GM12878 (cell line): ENCODE data around the gene LRTM1. TPM values are rescaled to one million over a fixed set of nuclear protein-coding genes. Genes with fewer than 3 reads are reported as not detected.

ENCODE experiments used
- ATAC-seq: fragments of 200-7000 bp; cut with Tn5 transposase; 3 replicates; pipeline ENCODE4 v1.9.1; 2020; ENCODE audit warnings: mild to moderate bottlenecking, moderate library complexity
- BruUV-seq: library from RNA; stranded (reverse); fragments of 400-500 nt; replicated peaks from 2 replicates; lab custom pipeline; 2021; lab: Mats Ljungman, UMichigan
- CTCF ChIA-PET: fragments of 300-600 bp; sonication (Branson Sonifier 250); formaldehyde crosslinking; extraction: SDS; loops from one replicate; lab custom pipeline; 2021; ENCODE audit warnings: inconsistent platforms; lab: Yijun Ruan, JAX
- POLR2A ChIA-PET: fragments of 350-600 bp; formaldehyde crosslinking; extraction: SDS; loops from one replicate; lab custom pipeline; 2021; ENCODE audit warnings: inconsistent platforms; lab: Charles Lee
- RAD21 ChIA-PET: fragments of 300-600 bp; sonication (Branson Sonifier 250); formaldehyde crosslinking; loops from one replicate; lab custom pipeline; 2023; ENCODE audit warnings: antibody characterized with exemption; ENCODE audit not compliant: unreplicated experiment; lab: Charles Lee
- SMC1A ChIA-PET: fragments of 300-600 bp; sonication (Branson Sonifier 250); formaldehyde crosslinking; loops from one replicate; lab custom pipeline; 2023; ENCODE audit not compliant: unreplicated experiment, uncharacterized antibody; lab: Charles Lee
- DNase-seq: peaks from one replicate; pipeline ENCODE4 v3.0.0-alpha.2; 2011; ENCODE audit warnings: low read depth, low spot score
- FAIRE-seq: peaks from 3 replicates; lab custom pipeline; 2011; peaks lifted over from hg19 to GRCh38; lab: Jason Lieb, UNC
- H2AFZ ChIP-seq: 2 replicates; pipeline ENCODE4 v1.6.0; 2011; ENCODE audit warnings: low read depth, low read length, control low read depth; ENCODE audit not compliant: control insufficient read depth
- H3K27ac ChIP-seq: 2 replicates; pipeline ENCODE4 v1.5.1; 2011; ENCODE audit warnings: control low read depth; ENCODE audit not compliant: control insufficient read depth, insufficient read depth
- H3K27me3 ChIP-seq, 2 experiments: replicated peaks in 1 of 2; 2 replicates each; pipeline versions ENCODE4 v1.6.0 to v1.6.1; 2011; ENCODE audit warnings: low read length in 1 of 2; ENCODE audit not compliant: control insufficient read depth in 2 of 2, insufficient read depth in 2 of 2
- H3K36me3 ChIP-seq, 2 experiments: 2 replicates each; pipeline ENCODE4 v1.5.1; 2011; ENCODE audit warnings: low read length in 1 of 2; ENCODE audit not compliant: control insufficient read depth in 2 of 2, insufficient read depth in 2 of 2
- H3K4me1 ChIP-seq: 2 replicates; pipeline ENCODE4 v1.6.1; 2011; ENCODE audit warnings: mild to moderate bottlenecking, low read length, moderate library complexity, mixed read lengths; ENCODE audit not compliant: control insufficient read depth, insufficient read depth
- H3K4me2 ChIP-seq: 2 replicates; pipeline ENCODE4 v1.6.0; 2011; ENCODE audit warnings: control low read depth; ENCODE audit not compliant: control insufficient read depth, insufficient read depth
- H3K4me3 ChIP-seq: fragments of 200-600 bp; sonication (generic); 2 replicates; pipeline ENCODE4 v1.5.1; 2016
- H3K79me2 ChIP-seq: 2 replicates; pipeline ENCODE4 v1.6.0; 2011; ENCODE audit warnings: low read length; ENCODE audit not compliant: control insufficient read depth, insufficient read depth
- H3K9ac ChIP-seq: 2 replicates; pipeline ENCODE4 v1.8.0; 2011; ENCODE audit warnings: low read length, control low read depth, mixed read lengths; ENCODE audit not compliant: control insufficient read depth, insufficient read depth
- H3K9me3 ChIP-seq: replicated peaks from 3 replicates; pipeline ENCODE4 v1.5.1; 2011; ENCODE audit warnings: mild to moderate bottlenecking, low read length; ENCODE audit not compliant: control insufficient read depth, insufficient read depth
- H4K20me1 ChIP-seq: 2 replicates; pipeline ENCODE4 v1.6.0; 2011; ENCODE audit not compliant: control insufficient read depth, insufficient read depth
- ATF2 ChIP-seq: IDR thresholded peaks from 2 replicates; pipeline ENCODE4 v1.6.1; 2012; ENCODE audit warnings: low read length, inconsistent platforms
- CHD1 ChIP-seq: IDR thresholded peaks from 2 replicates; pipeline ENCODE4 v1.6.1; 2012; ENCODE audit warnings: low read depth, low read length, improper control_type of control experiment
- CHD4 ChIP-seq: fragments of 200-600 bp; sonication (generic); IDR thresholded peaks from 2 replicates; pipeline ENCODE4 v1.6.1; 2016; ENCODE audit warnings: mild to moderate bottlenecking
- GATAD2B ChIP-seq: fragments of 450-650 bp; conservative IDR thresholded peaks from 2 replicates; pipeline ENCODE4 v1.6.1; 2017; ENCODE audit warnings: low read depth, mild to moderate bottlenecking, moderate library complexity
- HDAC6 ChIP-seq: fragments of 200-600 bp; sonication (generic); IDR thresholded peaks from one replicate; pipeline ENCODE4 v1.8.0; 2017; ENCODE audit warnings: antibody characterized with exemption; ENCODE audit not compliant: unreplicated experiment
- MXI1 ChIP-seq: fragments of 150-350 bp; IDR thresholded peaks from 2 replicates; pipeline ENCODE4 v1.6.1; 2011; ENCODE audit warnings: low read depth, mild to moderate bottlenecking, inconsistent platforms, low read length, improper control_type of control experiment
- NFXL1 ChIP-seq: fragments of 450-650 bp; IDR thresholded peaks from 2 replicates; pipeline ENCODE4 v1.6.1; 2017; ENCODE audit warnings: antibody characterized with exemption, mild to moderate bottlenecking, borderline replicate concordance
- RB1 ChIP-seq: fragments of 450-650 bp; formaldehyde crosslinking; IDR thresholded peaks from 2 replicates; pipeline ENCODE4 v1.6.1; 2017; ENCODE audit warnings: mild to moderate bottlenecking, borderline replicate concordance
- SIN3A ChIP-seq: IDR thresholded peaks from 2 replicates; pipeline ENCODE4 v1.6.1; 2012; ENCODE audit warnings: low read depth, low read length, improper control_type of control experiment
- SMARCA5 ChIP-seq: fragments of 450-650 bp; IDR thresholded peaks from 2 replicates; pipeline ENCODE4 v1.6.1; 2017; ENCODE audit warnings: mild to moderate bottlenecking
- SMC3 ChIP-seq: IDR thresholded peaks from 2 replicates; pipeline ENCODE4 v1.6.1; 2011; ENCODE audit warnings: low read length, improper control_type of control experiment, borderline replicate concordance
- TCF12 ChIP-seq: IDR thresholded peaks from 2 replicates; pipeline ENCODE4 v1.6.1; 2011; ENCODE audit warnings: low read depth, mild to moderate bottlenecking, low read length
- TCF7 ChIP-seq: IDR thresholded peaks from 2 replicates; pipeline ENCODE4 v1.6.1; 2014; ENCODE audit warnings: antibody characterized with exemption, borderline replicate concordance
- ZNF24 ChIP-seq: fragments of 450-650 bp; IDR thresholded peaks from 2 replicates; pipeline ENCODE4 v1.6.1; 2017; ENCODE audit warnings: antibody characterized with exemption, mild to moderate bottlenecking
- WGBS: methylation state at CpG from one replicate; pipeline ENCODE4 v1.1.6; 2016; ENCODE audit warnings: low lambda C conversion rate; ENCODE audit not compliant: insufficient replicate concordance, insufficient coverage; ENCODE audit errors: missing lambda C conversion rate; 5-methylcytosine and 5-hydroxymethylcytosine counted together
- in situ Hi-C: fragments of 300-500 bp; cut with MboI; formaldehyde crosslinking; loops from 9 replicates; pipeline ENCODE4 v1.14.3; 2018; ENCODE audit warnings: mixed read lengths
- intact Hi-C: fragments of 100-400 bp; cut with micrococcal nuclease; formaldehyde crosslinking; loops from one replicate; pipeline ENCODE4 v1.14.2; 2022; ENCODE audit not compliant: unreplicated experiment
- polyA plus RNA-seq, 11 experiments: library from polyadenylated mRNA; depleted of rRNA in 4 of 11; unstranded in 6 of 11; stranded (reverse) in 5 of 11; fragments of >200 nt; fragmentation: Nextera tagmentation in 4 of 11; fragmentation: Illumina TruSeq in 1 of 11; extraction: Ambion mirVana in 4 of 11; extraction: Trizol in 1 of 11; gene quantifications; 1 replicate in 1 of 11; 2 replicates in 10 of 11; pipeline versions ENCODE4 v1.2.1 to v1.2.3, GENCODE V29; 2011 to 2016; ENCODE audit warnings: inconsistent platforms in 2 of 11, missing spikeins in 2 of 11, low read depth in 1 of 11
- total RNA-seq, 4 experiments: library from RNA; depleted of rRNA in 3 of 4; stranded (reverse); fragments of >200 nt in 3 of 4; fragmentation: Illumina TruSeq in 1 of 4; extraction: Trizol in 1 of 4; gene quantifications; 2 replicates each; pipeline versions ENCODE4 v1.2.1 to v1.2.3, GENCODE V29; 2013 to 2021
- TF ChIP-seq, protein P1 (sequence below), 3 experiments: IDR thresholded peaks in 2 of 3; conservative IDR thresholded peaks in 1 of 3; 2 replicates each; pipeline ENCODE4 v1.5.1; 2011; ENCODE audit warnings: low read depth in 3 of 3, low read length in 3 of 3, mild to moderate bottlenecking in 3 of 3, control low read depth in 2 of 3, moderate library complexity in 2 of 3, inconsistent platforms in 1 of 3, mixed read lengths in 1 of 3; ENCODE audit not compliant: control insufficient read depth in 2 of 3, insufficient read depth in 1 of 3; ENCODE audit errors: extremely low read depth in 1 of 3
- TF ChIP-seq, protein P2 (sequence below): fragments of 450-650 bp; IDR thresholded peaks from 2 replicates; pipeline ENCODE4 v1.6.1; 2017; ENCODE audit warnings: borderline replicate concordance
- TF ChIP-seq, protein P3 (sequence below): IDR thresholded peaks from 2 replicates; pipeline ENCODE4 v1.6.1; 2011; ENCODE audit warnings: low read depth, low read length, improper control_type of control experiment, borderline replicate concordance

The LRTM1 gene
- total and polyA plus RNA-seq, 10 of the 15 experiments (the other 5 are each of a cell fraction or from before 2014, with no cell fraction given), result 0.08 TPM; not detected in 9

DNA sequence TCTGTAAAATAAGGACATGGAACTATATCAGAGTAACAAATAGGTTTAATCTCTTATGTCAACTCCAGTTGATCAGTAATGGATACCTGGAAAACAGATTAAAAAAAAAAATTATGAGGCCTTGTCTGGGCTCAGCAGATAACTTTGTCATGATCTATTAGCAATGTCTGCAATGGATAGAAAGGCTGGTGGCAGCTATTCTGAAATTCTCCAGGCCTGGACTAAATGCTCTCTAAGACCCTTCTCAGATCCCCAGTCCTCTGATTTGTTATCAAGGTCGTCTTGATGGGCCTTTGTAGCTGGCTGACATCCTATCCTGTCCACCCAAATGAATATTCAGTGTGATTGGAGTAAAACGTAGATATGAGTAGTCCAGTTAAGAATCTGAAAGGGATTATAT, 13.7 kb downstream of the LRTM1 start:
- ATAC-seq, result no peak

DNA sequence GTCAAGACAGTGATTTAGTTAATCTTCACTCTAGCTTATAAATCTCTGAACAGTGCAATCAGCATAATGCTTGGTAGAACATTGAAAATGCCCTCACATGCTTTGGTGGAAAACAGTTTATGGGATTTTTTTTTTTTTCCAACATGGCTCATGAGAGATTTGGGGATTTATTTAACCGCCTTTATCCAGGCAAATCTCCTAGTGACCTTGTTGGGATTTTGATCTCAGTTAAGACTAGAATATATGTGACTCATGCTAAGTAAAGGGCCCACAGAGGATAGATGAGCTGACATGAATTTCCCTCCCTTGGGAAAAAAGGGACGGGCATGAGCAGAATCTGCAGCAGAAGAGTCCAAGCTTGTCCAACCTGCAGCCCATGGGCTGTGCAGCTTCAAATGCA, 18.7 kb downstream of the LRTM1 start:
- Histone ChIP-seq H3K4me2 (no peak overlapping the region), H3K9ac (no peak overlapping the region), H3K9me3 (no peaks in the 10 kb centered on the region), H3K27me3 (no peaks in the 10 kb centered on the region), H3K79me2 (no peaks in the 10 kb centered on the region), H3K4me1 (no peaks in the 10 kb centered on the region), H2AFZ (no peak overlapping the region), H3K36me3 (no peaks in the 10 kb centered on the region), H4K20me1 (no peaks in the 10 kb centered on the region), H3K4me3 (no peak overlapping the region), H3K27ac (no peak overlapping the region)
- BruUV-seq, result no TSS peak
- ChIA-PET CTCF (interaction anchor here (0.6 to 1.2 kb wide), 2 partner anchors 14 to 452 kb away, joined by 3 read pairs; no protein-coding TSS in a partner anchor), SMC1A (interaction anchor here (0.7 kb wide), 1 partner anchor 22 kb away, joined by 4 read pairs; no protein-coding TSS in a partner anchor), RAD21 (no interaction called here), POLR2A (no interaction called here)
- intact Hi-C loops (no loop called here), in situ Hi-C loops (no loop called here)
- FAIRE-seq (no peak), ATAC-seq (no peak), DNase-seq (no peak)
- WGBS, result 31% methylated on average over 2 of the region's 2 CpGs
- TF ChIP-seq, protein P1, sequence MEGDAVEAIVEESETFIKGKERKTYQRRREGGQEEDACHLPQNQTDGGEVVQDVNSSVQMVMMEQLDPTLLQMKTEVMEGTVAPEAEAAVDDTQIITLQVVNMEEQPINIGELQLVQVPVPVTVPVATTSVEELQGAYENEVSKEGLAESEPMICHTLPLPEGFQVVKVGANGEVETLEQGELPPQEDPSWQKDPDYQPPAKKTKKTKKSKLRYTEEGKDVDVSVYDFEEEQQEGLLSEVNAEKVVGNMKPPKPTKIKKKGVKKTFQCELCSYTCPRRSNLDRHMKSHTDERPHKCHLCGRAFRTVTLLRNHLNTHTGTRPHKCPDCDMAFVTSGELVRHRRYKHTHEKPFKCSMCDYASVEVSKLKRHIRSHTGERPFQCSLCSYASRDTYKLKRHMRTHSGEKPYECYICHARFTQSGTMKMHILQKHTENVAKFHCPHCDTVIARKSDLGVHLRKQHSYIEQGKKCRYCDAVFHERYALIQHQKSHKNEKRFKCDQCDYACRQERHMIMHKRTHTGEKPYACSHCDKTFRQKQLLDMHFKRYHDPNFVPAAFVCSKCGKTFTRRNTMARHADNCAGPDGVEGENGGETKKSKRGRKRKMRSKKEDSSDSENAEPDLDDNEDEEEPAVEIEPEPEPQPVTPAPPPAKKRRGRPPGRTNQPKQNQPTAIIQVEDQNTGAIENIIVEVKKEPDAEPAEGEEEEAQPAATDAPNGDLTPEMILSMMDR (IDR thresholded peaks at IDR 0.05 in 2 of 3, conservative IDR thresholded peaks at IDR 0.05 in 1 of 3; ENCODE audit: control insufficient read depth in 2 of 3, extremely low read depth in 1 of 3, insufficient read depth in 1 of 3, low read depth in 3 of 3, low read length in 3 of 3), result no peak
- TF ChIP-seq NFXL1 (no peak), TCF12 (no peak), MXI1 (no peak), GATAD2B (no peak), ATF2 (no peak), ZNF24 (no peak), RB1 (no peak)
- TF ChIP-seq, protein P2, sequence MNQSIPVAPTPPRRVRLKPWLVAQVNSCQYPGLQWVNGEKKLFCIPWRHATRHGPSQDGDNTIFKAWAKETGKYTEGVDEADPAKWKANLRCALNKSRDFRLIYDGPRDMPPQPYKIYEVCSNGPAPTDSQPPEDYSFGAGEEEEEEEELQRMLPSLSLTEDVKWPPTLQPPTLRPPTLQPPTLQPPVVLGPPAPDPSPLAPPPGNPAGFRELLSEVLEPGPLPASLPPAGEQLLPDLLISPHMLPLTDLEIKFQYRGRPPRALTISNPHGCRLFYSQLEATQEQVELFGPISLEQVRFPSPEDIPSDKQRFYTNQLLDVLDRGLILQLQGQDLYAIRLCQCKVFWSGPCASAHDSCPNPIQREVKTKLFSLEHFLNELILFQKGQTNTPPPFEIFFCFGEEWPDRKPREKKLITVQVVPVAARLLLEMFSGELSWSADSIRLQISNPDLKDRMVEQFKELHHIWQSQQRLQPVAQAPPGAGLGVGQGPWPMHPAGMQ, result no peak
- TF ChIP-seq, protein P3, sequence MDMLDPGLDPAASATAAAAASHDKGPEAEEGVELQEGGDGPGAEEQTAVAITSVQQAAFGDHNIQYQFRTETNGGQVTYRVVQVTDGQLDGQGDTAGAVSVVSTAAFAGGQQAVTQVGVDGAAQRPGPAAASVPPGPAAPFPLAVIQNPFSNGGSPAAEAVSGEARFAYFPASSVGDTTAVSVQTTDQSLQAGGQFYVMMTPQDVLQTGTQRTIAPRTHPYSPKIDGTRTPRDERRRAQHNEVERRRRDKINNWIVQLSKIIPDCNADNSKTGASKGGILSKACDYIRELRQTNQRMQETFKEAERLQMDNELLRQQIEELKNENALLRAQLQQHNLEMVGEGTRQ, result no peak

More for the DNA sequence above, 13.7 kb downstream of the LRTM1 start:
- no peak for TF ChIP-seq CHD1
- TF ChIP-seq HDAC6, result no peak
- no peak for TF ChIP-seq TCF7
- no peak for TF ChIP-seq SMARCA5
- TF ChIP-seq SMC3, result no peak
- TF ChIP-seq SIN3A, result no peak
- no peak for TF ChIP-seq CHD4
- POLR2A ChIA-PET, result no interaction called here
- BruUV-seq, result no TSS peak
- Histone ChIP-seq H3K9me3 (no peaks in the 10 kb centered on the region), H3K27me3 (no peaks in the 10 kb centered on the region), H3K4me1 (no peaks in the 10 kb centered on the region), H3K4me2 (no peak overlapping the region), H3K36me3 (no peaks in the 10 kb centered on the region), H3K9ac (no peak overlapping the region), H3K79me2 (no peaks in the 10 kb centered on the region), H2AFZ (no peak overlapping the region), H3K27ac (no peak overlapping the region), H3K4me3 (no peak overlapping the region), H4K20me1 (no peaks in the 10 kb centered on the region)
- WGBS, result 0% methylated on average over 2 of the region's 2 CpGs
- SMC1A ChIA-PET, result no interaction called here
- in situ Hi-C loops (no loop called here), intact Hi-C loops (no loop called here)
- CTCF ChIA-PET, result no interaction called here
- RAD21 ChIA-PET, result no interaction called here
- DNase-seq (no peak), FAIRE-seq (no peak)
